CD8-positive, alpha-beta memory T cell (primary cell): ENCODE measurements around the gene ARPC5L. TPM values are rescaled to one million over a fixed set of nuclear protein-coding genes. Genes with fewer than 3 reads are reported as not detected.

Experiments
- CTCF ChIA-PET: fragments of 350-600 bp; sonication (Branson Sonifier 250); formaldehyde crosslinking; loops from one replicate; lab custom pipeline; 2021; ENCODE audit warnings: antibody characterized with exemption; lab: Charles Lee
- POLR2A ChIA-PET: fragments of 350-600 bp; sonication (Branson Sonifier 250); formaldehyde crosslinking; loops from one replicate; lab custom pipeline; 2021; ENCODE audit warnings: antibody characterized with exemption; lab: Charles Lee
- DNase-seq, 5 donors: peaks; one replicate each; pipeline versions ENCODE4 v3.0.0 to v3.0.0-alpha.2; 2020 to 2022; ENCODE audit warnings: mixed read lengths in 1 of 5
- H3K27ac ChIP-seq: one replicate; pipeline ENCODE4 v1.7.0; 2013; ENCODE audit warnings: low read depth, mild to moderate bottlenecking, low read length, moderate library complexity
- H3K27me3 ChIP-seq: 2 replicates; pipeline ENCODE4 v1.7.0; 2013; ENCODE audit warnings: low read length, mild to moderate bottlenecking; ENCODE audit not compliant: insufficient read depth, poor library complexity, severe bottlenecking
- H3K36me3 ChIP-seq: 2 replicates; pipeline ENCODE4 v1.7.0; 2013; ENCODE audit warnings: mild to moderate bottlenecking, low read length, moderate library complexity; ENCODE audit not compliant: insufficient read depth
- H3K4me1 ChIP-seq: 2 replicates; pipeline ENCODE4 v1.7.0; 2013; ENCODE audit warnings: mild to moderate bottlenecking, low read length, moderate library complexity; ENCODE audit not compliant: insufficient read depth
- H3K4me3 ChIP-seq: 2 replicates; pipeline ENCODE4 v1.7.0; 2013; ENCODE audit warnings: mild to moderate bottlenecking, low read length
- H3K9me3 ChIP-seq: 2 replicates; pipeline ENCODE4 v1.7.0; 2013; ENCODE audit warnings: mild to moderate bottlenecking, low read length
- H3K27ac Mint-ChIP-seq, 8 donors: one replicate each; pipeline ENCODE4 v1.8.0; 2020 to 2021; ENCODE audit warnings: mixed read lengths in 8 of 8, mild to moderate bottlenecking in 6 of 8, inconsistent platforms in 3 of 8, moderate library complexity in 3 of 8
- H3K27me3 Mint-ChIP-seq, 2 donors: one replicate each; pipeline ENCODE4 v1.8.0; 2020 to 2021; ENCODE audit warnings: mixed read lengths in 2 of 2, mild to moderate bottlenecking in 1 of 2, moderate library complexity in 1 of 2
- H3K36me3 Mint-ChIP-seq, 3 donors: one replicate each; pipeline ENCODE4 v1.8.0; 2020 to 2021; ENCODE audit warnings: mixed read lengths in 3 of 3, inconsistent platforms in 1 of 3, mild to moderate bottlenecking in 1 of 3
- H3K4me1 Mint-ChIP-seq, 3 donors: one replicate each; pipeline ENCODE4 v1.8.0; 2020 to 2021; ENCODE audit warnings: mixed read lengths in 3 of 3, inconsistent platforms in 1 of 3, mild to moderate bottlenecking in 1 of 3
- H3K4me3 Mint-ChIP-seq, 7 donors: one replicate each; pipeline ENCODE4 v1.8.0; 2020 to 2021; ENCODE audit warnings: mixed read lengths in 7 of 7, mild to moderate bottlenecking in 6 of 7, moderate library complexity in 4 of 7, inconsistent platforms in 2 of 7
- H3K9me3 Mint-ChIP-seq, 5 donors: one replicate each; pipeline ENCODE4 v1.8.0; 2020 to 2022; ENCODE audit warnings: mixed read lengths in 5 of 5, mild to moderate bottlenecking in 3 of 5, moderate library complexity in 2 of 5, inconsistent platforms in 1 of 5
- polyA plus RNA-seq: library from polyadenylated mRNA; unstranded; fragments of 300-500 nt; fragmentation: Illumina TruSeq; gene quantifications from one replicate; pipeline ENCODE4 v1.2.3, GENCODE V29; 2021
- total RNA-seq, 2 experiments: library from RNA; stranded (reverse); gene quantifications; one replicate each; pipeline ENCODE4 v1.2.3, GENCODE V29; 2021

The ARPC5L gene
- total RNA-seq (100 to 1,000 TPM; 116 to 120 TPM), polyA plus RNA-seq (118 TPM)

- H3K27me3 Mint-ChIP-seq = no peaks in the 10 kb centered on the region
- H3K4me3 Mint-ChIP-seq = peak within 1 kb of the TSS; percentile 88 to 99 (median 96)
- CTCF ChIA-PET = interaction anchor here (1.0 to 3.0 kb wide), 5 partner anchors 8 to 89 kb away, joined by 4 to 31 read pairs (median 8); partner anchors contain the start of genes NR6A1 and WDR38
- H3K4me1 Mint-ChIP-seq = peaks cover 26 to 44% (median 31%) of the 10 kb centered on the region in 3 donors
- H3K36me3 Mint-ChIP-seq = peaks cover 4 to 52% (median 12%) of the 10 kb centered on the region in 3 donors
- H3K27ac Mint-ChIP-seq = peak within 1 kb of the TSS; percentile 92 to 98 (median 98)
- POLR2A ChIA-PET = interaction anchor here (0.5 to 3.2 kb wide), 9 partner anchors 9 to 1657 kb away, joined by 3 to 35 read pairs (median 5); partner anchors contain the start of genes GOLGA1, HSPA5 and NR6A1
- DNase-seq = peak; percentile 93 to 96 (median 94)
- Histone ChIP-seq H3K27ac (peak within 1 kb of the TSS; percentile 96), H3K27me3 (no peaks in the 10 kb centered on the region), H3K4me3 (peak within 1 kb of the TSS; percentile 88), H3K36me3 (peaks cover 32% of the 10 kb centered on the region), H3K4me1 (peaks cover 21% of the 10 kb centered on the region), H3K9me3 (no peaks in the 10 kb centered on the region)
- H3K9me3 Mint-ChIP-seq = no peaks in the 10 kb centered on the region
Measured at GRCh38 chr9:124861342-124862229, at the start of gene ARPC5L, which contains the start of gene RPL35. ARPC5L (plus strand) TSS chr9:124862130; CDS start chr9:124869291, 7,161 bp downstream. RPL35 (minus strand) TSS chr9:124861957; CDS start chr9:124861912, 45 bp downstream.

GRCh38 chr9:124812441-124812876, 49.5 kb upstream of the ARPC5L start:
- Mint-ChIP-seq H3K27ac (no peak overlapping the region), H3K36me3 (no peaks in the 10 kb centered on the region), H3K9me3 (no peaks in the 10 kb centered on the region), H3K4me1 (no peaks in the 10 kb centered on the region), H3K27me3 (peaks cover 6 to 15% of the 10 kb centered on the region in 2 donors), H3K4me3 (no peak overlapping the region)
- ChIA-PET POLR2A (no interaction called here), CTCF (no interaction called here)
- H3K36me3 ChIP-seq = no peaks in the 10 kb centered on the region
- DNase-seq = no peak
- no peaks in the 10 kb centered on the region for H3K27me3 ChIP-seq
- H3K9me3 ChIP-seq = no peaks in the 10 kb centered on the region
- H3K27ac ChIP-seq = no peak overlapping the region
- H3K4me1 ChIP-seq = no peaks in the 10 kb centered on the region
- H3K4me3 ChIP-seq = no peak overlapping the region

- Mint-ChIP-seq H3K36me3 (no peaks in the 10 kb centered on the region), H3K27me3 (peaks cover 4 to 15% of the 10 kb centered on the region in 2 donors), H3K27ac (no peak overlapping the region), H3K9me3 (no peaks in the 10 kb centered on the region), H3K4me3 (no peak overlapping the region), H3K4me1 (no peaks in the 10 kb centered on the region)
- Histone ChIP-seq H3K27ac (no peak overlapping the region), H3K4me1 (no peaks in the 10 kb centered on the region), H3K36me3 (no peaks in the 10 kb centered on the region), H3K9me3 (no peaks in the 10 kb centered on the region), H3K4me3 (no peak overlapping the region), H3K27me3 (no peaks in the 10 kb centered on the region)
- no peak for DNase-seq
- POLR2A ChIA-PET = no interaction called here
- CTCF ChIA-PET = no interaction called here
Measured at GRCh38 chr9:124813041-124813440, 48.9 kb upstream of the ARPC5L start.

GRCh38 chr9:124813501-124814163, 48.3 kb upstream of the ARPC5L start:
- Mint-ChIP-seq H3K9me3 (no peaks in the 10 kb centered on the region), H3K4me1 (no peaks in the 10 kb centered on the region), H3K36me3 (no peaks in the 10 kb centered on the region), H3K4me3 (no peak overlapping the region), H3K27me3 (peaks cover 4 to 15% of the 10 kb centered on the region in 2 donors), H3K27ac (no peak overlapping the region)
- no peaks in the 10 kb centered on the region for H3K4me1 ChIP-seq
- H3K36me3 ChIP-seq = no peaks in the 10 kb centered on the region
- no peak overlapping the region for H3K4me3 ChIP-seq
- ChIA-PET POLR2A (no interaction called here), CTCF (no interaction called here)
- H3K27me3 ChIP-seq = no peaks in the 10 kb centered on the region
- DNase-seq = no peak
- H3K9me3 ChIP-seq = no peaks in the 10 kb centered on the region
- H3K27ac ChIP-seq = no peak overlapping the region

GRCh38 chr9:124814164-124814535, 47.8 kb upstream of the ARPC5L start:
- no peaks in the 10 kb centered on the region for H3K27me3 ChIP-seq
- Mint-ChIP-seq H3K9me3 (no peaks in the 10 kb centered on the region), H3K4me1 (no peaks in the 10 kb centered on the region), H3K4me3 (no peak overlapping the region), H3K27me3 (peaks cover 4 to 17% of the 10 kb centered on the region in 2 donors), H3K27ac (no peak overlapping the region), H3K36me3 (no peaks in the 10 kb centered on the region)
- H3K4me3 ChIP-seq = no peak overlapping the region
- no peaks in the 10 kb centered on the region for H3K4me1 ChIP-seq
- H3K9me3 ChIP-seq = no peaks in the 10 kb centered on the region
- H3K36me3 ChIP-seq = no peaks in the 10 kb centered on the region
- ChIA-PET POLR2A (no interaction called here), CTCF (no interaction called here)
- DNase-seq = no peak
- H3K27ac ChIP-seq = no peak overlapping the region

GRCh38 chr9:124815601-124816000, 46.3 kb upstream of the ARPC5L start:
- Histone ChIP-seq H3K27ac (no peak overlapping the region), H3K27me3 (no peaks in the 10 kb centered on the region), H3K4me3 (no peak overlapping the region), H3K9me3 (no peaks in the 10 kb centered on the region), H3K36me3 (no peaks in the 10 kb centered on the region), H3K4me1 (no peaks in the 10 kb centered on the region)
- Mint-ChIP-seq H3K27ac (no peak overlapping the region), H3K4me3 (no peak overlapping the region), H3K9me3 (no peaks in the 10 kb centered on the region), H3K36me3 (no peaks in the 10 kb centered on the region), H3K27me3 (peaks cover 4 to 23% of the 10 kb centered on the region in 2 donors), H3K4me1 (no peaks in the 10 kb centered on the region)
- no peak for DNase-seq
- POLR2A ChIA-PET = no interaction called here
- CTCF ChIA-PET = no interaction called here

GRCh38 chr9:124818431-124819281, 43.3 kb upstream of the ARPC5L start:
- Mint-ChIP-seq H3K9me3 (no peaks in the 10 kb centered on the region), H3K27me3 (peaks cover 4 to 38% of the 10 kb centered on the region in 2 donors), H3K36me3 (no peaks in the 10 kb centered on the region), H3K4me3 (no peak overlapping the region), H3K4me1 (no peaks in the 10 kb centered on the region), H3K27ac (no peak overlapping the region)
- Histone ChIP-seq H3K27ac (peak overlapping the region; percentile 31), H3K4me1 (no peaks in the 10 kb centered on the region), H3K27me3 (no peaks in the 10 kb centered on the region), H3K9me3 (no peaks in the 10 kb centered on the region), H3K4me3 (no peak overlapping the region), H3K36me3 (no peaks in the 10 kb centered on the region)
- CTCF ChIA-PET = interaction anchor here (1.3 to 1.4 kb wide), 2 partner anchors 22 to 34 kb away, joined by 3 read pairs; partner anchors contain the start of gene WDR38
- DNase-seq = no peak
- POLR2A ChIA-PET = no interaction called here
